ENCODE measurements around the gene PIP4K2C.

The PIP4K2C gene

DNA sequence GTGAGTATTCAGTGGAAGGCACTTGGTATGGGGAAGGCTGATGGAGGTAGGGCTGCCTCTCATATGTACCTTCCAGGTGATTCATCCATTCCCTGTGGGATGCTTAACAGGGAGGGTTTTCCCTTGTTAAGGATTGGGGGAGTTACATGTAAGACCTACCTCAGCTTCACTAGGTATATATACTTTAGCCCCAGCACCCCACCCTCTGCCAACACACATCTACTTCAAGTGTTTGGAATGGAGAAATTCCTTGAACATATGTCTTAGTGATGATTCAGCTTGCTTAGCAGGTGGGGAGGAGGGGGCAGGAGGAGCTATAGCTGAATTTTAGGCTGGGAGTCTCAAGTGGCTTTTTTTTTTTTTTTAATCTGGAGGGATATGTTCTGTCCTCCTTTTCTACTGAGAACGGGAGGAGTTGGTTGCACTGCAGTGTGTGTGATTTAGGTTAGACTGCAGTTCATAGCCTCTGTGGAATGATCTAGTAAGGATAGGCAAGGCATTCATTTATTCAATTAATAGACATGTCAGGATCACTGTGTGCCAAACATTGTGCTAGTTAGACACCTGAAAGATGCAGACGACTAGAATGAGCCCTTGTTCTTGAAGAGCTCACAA is 1.7 kb downstream of the PIP4K2C start:
- no peak for DNase-seq (ENCODE audit: low spot score)
- in situ Hi-C loops (cut with MboI; ENCODE audit: low sequenced_read_pairs, unreplicated experiment) = no loop called here
- TF ChIP-seq CTCF (IDR thresholded peaks at IDR 0.05; ENCODE audit: borderline replicate concordance, control extremely low read depth, extremely low read depth, insufficient read depth, missing control alignments) = no peak

DNA sequence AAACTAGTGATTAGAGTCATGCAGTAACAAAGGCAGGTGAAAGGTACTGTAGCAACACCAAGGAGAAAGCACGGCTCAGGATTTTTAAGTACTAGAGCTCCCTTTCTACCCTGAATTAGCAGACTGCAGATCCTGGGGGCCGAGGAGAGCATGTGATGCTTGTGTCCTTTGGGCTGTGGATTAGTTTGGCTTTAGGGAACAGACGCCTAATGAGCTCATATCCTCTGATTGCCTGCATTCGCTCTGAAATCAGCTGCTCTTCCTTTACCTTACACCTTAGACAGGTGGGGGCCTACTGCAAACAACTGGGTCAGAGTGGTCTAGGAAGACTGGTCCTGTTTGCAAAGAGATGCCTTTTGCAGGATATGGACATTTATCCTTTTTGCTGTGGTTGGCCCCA is 2.2 kb downstream of the PIP4K2C start:
- TF ChIP-seq CTCF (IDR thresholded peaks at IDR 0.05; ENCODE audit: borderline replicate concordance, control extremely low read depth, extremely low read depth, insufficient read depth, missing control alignments) = no peak
- in situ Hi-C loops (cut with MboI; ENCODE audit: low sequenced_read_pairs, unreplicated experiment) = no loop called here
- DNase-seq (ENCODE audit: low spot score) = no peak

GRCh38 chr12:57600395-57600794 is 9.4 kb downstream of the PIP4K2C start:
- in situ Hi-C loops (cut with MboI; ENCODE audit: low sequenced_read_pairs, unreplicated experiment) = no loop called here
- DNase-seq (ENCODE audit: low spot score) = no peak

GRCh38 chr12:57602544-57602943 is 11.6 kb downstream of the PIP4K2C start:
- DNase-seq (ENCODE audit: low spot score) = no peak
- TF ChIP-seq CTCF (IDR thresholded peaks at IDR 0.05; ENCODE audit: borderline replicate concordance, control extremely low read depth, extremely low read depth, insufficient read depth, missing control alignments) = no peak
- in situ Hi-C loops (cut with MboI; ENCODE audit: low sequenced_read_pairs, unreplicated experiment) = no loop called here

More at GRCh38 chr12:57600395-57600794, 9.4 kb downstream of the PIP4K2C start:
- no peak for TF ChIP-seq CTCF (IDR thresholded peaks at IDR 0.05; ENCODE audit: borderline replicate concordance, control extremely low read depth, extremely low read depth, insufficient read depth, missing control alignments)

- no peak for DNase-seq (ENCODE audit: low spot score)
- in situ Hi-C loops (cut with MboI; ENCODE audit: low sequenced_read_pairs, unreplicated experiment) = no loop called here
- TF ChIP-seq CTCF (IDR thresholded peaks at IDR 0.05; ENCODE audit: borderline replicate concordance, control extremely low read depth, extremely low read depth, insufficient read depth, missing control alignments) = no peak
These were observed 12.3 kb downstream of the PIP4K2C start for GRCh38 chr12:57603324-57603723.

- TF ChIP-seq CTCF (IDR thresholded peaks at IDR 0.05; ENCODE audit: borderline replicate concordance, control extremely low read depth, extremely low read depth, insufficient read depth, missing control alignments) = no peak
- DNase-seq (ENCODE audit: low spot score) = no peak
- in situ Hi-C loops (cut with MboI; ENCODE audit: low sequenced_read_pairs, unreplicated experiment) = no loop called here
These were observed 12.9 kb downstream of the PIP4K2C start for GRCh38 chr12:57603815-57604453.

Data from GM13976 (cell line).